H1 (cell line): ENCODE data around the gene UBR3. TPM values are rescaled to one million over a fixed set of nuclear protein-coding genes. Genes with fewer than 3 reads are reported as not detected.

Experiments used
- CTCF ChIA-PET: fragments of 300-600 bp; sonication (Branson Sonifier 250); formaldehyde crosslinking; loops from one replicate; lab custom pipeline; 2021; ENCODE audit not compliant: partially characterized antibody; lab: Charles Lee
- POLR2A ChIA-PET: fragments of 300-600 bp; sonication (Branson Sonifier 250); formaldehyde crosslinking; loops from one replicate; lab custom pipeline; 2021; ENCODE audit warnings: inconsistent platforms; ENCODE audit not compliant: partially characterized antibody; lab: Charles Lee
- DNase-seq, 2 experiments: peaks; one replicate each; pipeline versions ENCODE4 v3.0.0 to v3.0.0-alpha.2; 2010 to 2022; ENCODE audit warnings: low spot score in 2 of 2, low read depth in 1 of 2, mixed read lengths in 1 of 2
- FAIRE-seq: peaks from 2 replicates; lab custom pipeline; 2011; peaks lifted over from hg19 to GRCh38; lab: Jason Lieb, UNC
- H2AFZ ChIP-seq: 2 replicates; pipeline ENCODE4 v1.8.1; 2012; ENCODE audit warnings: low read length, inconsistent platforms
- H2AK5ac ChIP-seq: 2 replicates; pipeline ENCODE4 v1.6.1; 2013; ENCODE audit warnings: low read depth, low read length
- H2BK120ac ChIP-seq: replicated peaks from 2 replicates; pipeline ENCODE3; 2013; ENCODE audit warnings: low read depth, low read length, inconsistent platforms
- H2BK12ac ChIP-seq: 2 replicates; pipeline ENCODE4 v1.6.1; 2013; ENCODE audit warnings: low read depth, low read length
- H2BK15ac ChIP-seq: 2 replicates; pipeline ENCODE4 v1.6.1; 2013; ENCODE audit warnings: low read length
- H2BK20ac ChIP-seq: 2 replicates; pipeline ENCODE4 v1.6.1; 2013; ENCODE audit warnings: low read length
- H2BK5ac ChIP-seq: 2 replicates; pipeline ENCODE4 v1.6.1; 2013; ENCODE audit warnings: low read depth, low read length
- H3K14ac ChIP-seq: 2 replicates; pipeline ENCODE4 v1.6.1; 2013; ENCODE audit warnings: inconsistent platforms; ENCODE audit not compliant: insufficient read length
- H3K18ac ChIP-seq: 2 replicates; pipeline ENCODE4 v1.6.1; 2013; ENCODE audit warnings: low read length; ENCODE audit errors: extremely low read depth
- H3K23ac ChIP-seq: 2 replicates; pipeline ENCODE4 v1.6.1; 2013; ENCODE audit warnings: inconsistent platforms; ENCODE audit not compliant: insufficient read length
- H3K23me2 ChIP-seq: 2 replicates; pipeline ENCODE4 v1.6.1; 2013; ENCODE audit warnings: low read depth, low read length
- H3K27ac ChIP-seq: 2 replicates; pipeline ENCODE4 v1.6.1; 2011; ENCODE audit warnings: low read depth, low read length, inconsistent platforms
- H3K27me3 ChIP-seq, 4 experiments: replicated peaks in 1 of 4; 1 replicate in 1 of 4; 2 replicates in 3 of 4; pipeline versions ENCODE4 v1.6.1 to v1.8.1; 2011 to 2013; ENCODE audit warnings: low read length in 3 of 4, mild to moderate bottlenecking in 3 of 4, inconsistent platforms in 2 of 4, mixed read lengths in 2 of 4, moderate library complexity in 1 of 4; ENCODE audit not compliant: control insufficient read depth in 3 of 4, insufficient read depth in 3 of 4; ENCODE audit errors: extremely low read depth in 1 of 4
- H3K36me3 ChIP-seq, 4 experiments: 2 replicates each; pipeline versions ENCODE4 v1.6.1 to v1.8.1; 2011 to 2013; ENCODE audit warnings: mild to moderate bottlenecking in 4 of 4, low read length in 3 of 4, moderate library complexity in 2 of 4, control low read depth in 1 of 4, inconsistent platforms in 1 of 4; ENCODE audit not compliant: insufficient read depth in 4 of 4, control insufficient read depth in 2 of 4
- H3K4ac ChIP-seq: replicated peaks from 2 replicates; pipeline ENCODE3; 2013; ENCODE audit warnings: low read length, low read depth, mixed read lengths, inconsistent platforms; ENCODE audit not compliant: insufficient read length
- H3K4me1 ChIP-seq, 4 experiments: replicated peaks in 1 of 4; 1 replicate in 1 of 4; 2 replicates in 3 of 4; pipeline versions ENCODE4 v1.6.1 to v1.8.1; 2011 to 2013; ENCODE audit warnings: low read length in 3 of 4, inconsistent platforms in 2 of 4, mixed read lengths in 1 of 4; ENCODE audit not compliant: insufficient read depth in 4 of 4, control insufficient read depth in 3 of 4
- H3K4me2 ChIP-seq, 2 experiments: 2 replicates each; pipeline versions ENCODE4 v1.6.1 to v1.8.1; 2011 to 2013; ENCODE audit warnings: low read depth in 2 of 2, low read length in 2 of 2, control low read depth in 1 of 2, inconsistent platforms in 1 of 2, mild to moderate bottlenecking in 1 of 2; ENCODE audit not compliant: insufficient read depth in 1 of 2
- H3K4me3 ChIP-seq, 4 experiments: fragments of 200-600, 300-600 bp in 1 of 4; sonication (generic), shearing (Covaris generic), sonication (Bioruptor Twin) in 1 of 4; 2 replicates each; pipeline versions ENCODE4 v1.5.1 to v1.8.1; 2011 to 2016; ENCODE audit warnings: low read length in 4 of 4, low read depth in 3 of 4, control low read depth in 2 of 4, inconsistent platforms in 2 of 4, mild to moderate bottlenecking in 2 of 4, mixed read lengths in 1 of 4, moderate library complexity in 1 of 4; ENCODE audit not compliant: insufficient read depth in 2 of 4; ENCODE audit errors: extremely low read depth in 1 of 4
- H3K56ac ChIP-seq: replicated peaks from 2 replicates; pipeline ENCODE3; 2013; ENCODE audit warnings: low read depth, mild to moderate bottlenecking, mixed read lengths, low read length, inconsistent platforms; ENCODE audit not compliant: insufficient read length
- H3K79me1 ChIP-seq: 2 replicates; pipeline ENCODE4 v1.6.1; 2013; ENCODE audit warnings: low read depth, low read length, control low read depth
- H3K79me2 ChIP-seq, 2 experiments: 2 replicates each; pipeline versions ENCODE4 v1.6.1 to v1.8.1; 2012 to 2013; ENCODE audit warnings: low read length in 2 of 2, mild to moderate bottlenecking in 2 of 2, inconsistent platforms in 1 of 2; ENCODE audit not compliant: insufficient read depth in 2 of 2, control insufficient read depth in 1 of 2
- H3K9ac ChIP-seq, 4 experiments: replicated peaks in 1 of 4; 1 replicate in 1 of 4; 2 replicates in 3 of 4; pipeline versions ENCODE4 v1.6.1 to v1.8.1; 2011 to 2013; ENCODE audit warnings: low read depth in 3 of 4, low read length in 3 of 4, control low read depth in 2 of 4, mild to moderate bottlenecking in 2 of 4, moderate library complexity in 2 of 4, inconsistent platforms in 1 of 4; ENCODE audit errors: extremely low read depth in 1 of 4
- H3K9me3 ChIP-seq, 2 experiments: 2 replicates each; pipeline versions ENCODE4 v1.6.1 to v1.8.1; 2012 to 2013; ENCODE audit warnings: mild to moderate bottlenecking in 2 of 2, moderate library complexity in 2 of 2, control low read depth in 1 of 2, inconsistent platforms in 1 of 2, low read depth in 1 of 2, low read length in 1 of 2, mixed read lengths in 1 of 2; ENCODE audit not compliant: insufficient read depth in 2 of 2
- H4K20me1 ChIP-seq, 2 experiments: replicated peaks in 1 of 2; 2 replicates each; pipeline versions ENCODE3 to v1.8.1; 2011 to 2013; ENCODE audit warnings: inconsistent platforms in 2 of 2, low read length in 2 of 2, mild to moderate bottlenecking in 1 of 2; ENCODE audit not compliant: insufficient read depth in 2 of 2, control insufficient read depth in 1 of 2
- H4K5ac ChIP-seq: 2 replicates; pipeline ENCODE4 v1.6.1; 2013; ENCODE audit warnings: low read length, low read depth, mixed read lengths, inconsistent platforms; ENCODE audit not compliant: insufficient read length
- H4K8ac ChIP-seq: 2 replicates; pipeline ENCODE4 v1.8.0; 2013; ENCODE audit warnings: mild to moderate bottlenecking, moderate library complexity, low read length, inconsistent platforms; ENCODE audit not compliant: insufficient read depth; ENCODE audit errors: extremely low read depth
- H4K91ac ChIP-seq: replicated peaks from 2 replicates; pipeline ENCODE3; 2013; ENCODE audit warnings: low read length, mixed read lengths, inconsistent platforms; ENCODE audit not compliant: insufficient read length
- ATF2 ChIP-seq: IDR thresholded peaks from 2 replicates; pipeline ENCODE4 v1.6.1; 2012; ENCODE audit warnings: low read length, inconsistent platforms
- CHD1 ChIP-seq: IDR thresholded peaks from 2 replicates; pipeline ENCODE4 v1.6.1; 2012; ENCODE audit warnings: low read depth, low read length, improper control_type of control experiment
- CHD2 ChIP-seq: IDR thresholded peaks from 2 replicates; pipeline ENCODE4 v1.6.1; 2012; ENCODE audit warnings: low read length, improper control_type of control experiment
- GABPA ChIP-seq: IDR thresholded peaks from 2 replicates; pipeline ENCODE4 v1.6.1; 2011; ENCODE audit warnings: mild to moderate bottlenecking, low read length, moderate library complexity, borderline replicate concordance; ENCODE audit not compliant: insufficient read depth
- GTF2F1 ChIP-seq: IDR thresholded peaks from 2 replicates; pipeline ENCODE4 v1.6.1; 2012; ENCODE audit warnings: low read depth, low read length, improper control_type of control experiment, borderline replicate concordance
- NANOG ChIP-seq: IDR thresholded peaks from 2 replicates; pipeline ENCODE4 v1.6.1; 2011; ENCODE audit warnings: low read length, low read depth, mild to moderate bottlenecking, inconsistent platforms; ENCODE audit not compliant: insufficient read depth, poor library complexity, severe bottlenecking
- SP1 ChIP-seq: IDR thresholded peaks from 2 replicates; pipeline ENCODE4 v1.6.1; 2011; ENCODE audit warnings: low read depth, low read length
- SUZ12 ChIP-seq: fragments of 200-600 bp; sonication (generic); IDR thresholded peaks from 2 replicates; pipeline ENCODE4 v1.6.1; 2012; ENCODE audit warnings: mild to moderate bottlenecking, inconsistent platforms, low read length, moderate library complexity, mixed read lengths
- TBP ChIP-seq: IDR thresholded peaks from 2 replicates; pipeline ENCODE4 v1.6.1; 2011; ENCODE audit warnings: low read depth, low read length, improper control_type of control experiment
- TCF12 ChIP-seq: IDR thresholded peaks from 2 replicates; pipeline ENCODE4 v1.6.1; 2011; ENCODE audit warnings: low read depth, mild to moderate bottlenecking, low read length
- polyA plus RNA-seq, 7 experiments: library from polyadenylated mRNA; depleted of rRNA in 3 of 7; stranded (reverse) in 5 of 7; unstranded in 2 of 7; fragments of >200 nt in 5 of 7; fragments of 200-250 nt in 2 of 7; gene quantifications; 1 replicate in 5 of 7; 2 replicates in 1 of 7; 4 replicates in 1 of 7; pipeline versions ENCODE4 v1.2.1 to v1.2.3, GENCODE V29; 2011 to 2013; ENCODE audit warnings: missing spikeins in 2 of 7, mixed read lengths in 2 of 7
- total RNA-seq: library from RNA; stranded (reverse); fragmentation: NEBNext Ultra II Directional; extraction: Animal tissue kit (Norgen Biotek cat#: 25700); gene quantifications from 2 replicates; pipeline ENCODE4 v1.2.1, GENCODE V29; 2021
- TF ChIP-seq, protein P1 (sequence below), 3 experiments: IDR thresholded peaks; 1 replicate in 2 of 3; 2 replicates in 1 of 3; pipeline versions ENCODE4 v1.5.1 to v1.6.1; 2011; ENCODE audit warnings: low read length in 3 of 3, mild to moderate bottlenecking in 3 of 3, inconsistent platforms in 2 of 3, low read depth in 1 of 3, moderate library complexity in 1 of 3; ENCODE audit not compliant: insufficient read depth in 1 of 3; ENCODE audit errors: control extremely low read depth in 1 of 3

UBR3 gene
- total and polyA plus RNA-seq, 2 of the 8 experiments (the other 6 are each of a cell fraction or from before 2014, with no cell fraction given): 3.7 to 17.7 TPM

DNA sequence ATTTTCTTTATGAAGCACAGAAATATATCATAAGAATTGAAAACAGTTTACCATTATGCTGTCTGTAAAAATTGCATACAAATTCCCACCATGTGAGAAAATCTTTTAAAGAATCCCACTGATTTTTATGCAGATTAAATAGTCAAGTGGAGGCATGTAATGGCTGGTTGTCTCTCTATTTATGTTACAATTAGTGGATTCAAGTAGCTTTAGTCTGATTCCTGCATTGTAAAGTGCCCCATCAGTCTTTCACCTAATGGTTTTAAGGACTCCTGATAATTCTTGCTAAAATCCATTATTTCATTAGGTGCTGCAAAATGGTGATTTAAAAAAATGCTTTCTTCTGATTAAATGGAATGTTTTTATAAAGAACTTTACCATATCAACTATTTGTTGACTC lies 202.3 kb downstream of the UBR3 start:
- Histone ChIP-seq H3K23ac (no peak overlapping the region), H3K56ac (no peak overlapping the region), H3K36me3 (peaks cover 0 to 9% (median 2%) of the 10 kb centered on the region in 4 experiments; a peak in 2 of 8 replicates), H3K9ac (no peak overlapping the region), H3K4me1 (peaks cover 0 to 10% (median 2%) of the 10 kb centered on the region in 4 experiments; a peak in 2 of 7 replicates), H3K4ac (no peak overlapping the region), H2BK12ac (no peak overlapping the region), H3K14ac (no peak overlapping the region), H3K27me3 (no peaks in the 10 kb centered on the region), H2AK5ac (no peak overlapping the region), H2BK15ac (no peak overlapping the region), H3K79me1 (no peaks in the 10 kb centered on the region), H3K23me2 (no peaks in the 10 kb centered on the region), H3K4me2 (no peak overlapping the region), H4K8ac (no peak overlapping the region), H3K27ac (no peak overlapping the region), H4K5ac (no peak overlapping the region), H2AFZ (no peak overlapping the region), H3K79me2 (no peaks in the 10 kb centered on the region), H3K4me3 (no peak overlapping the region), H2BK20ac (no peak overlapping the region), H4K20me1 (no peaks in the 10 kb centered on the region), H2BK120ac (no peak overlapping the region), H3K18ac (no peak overlapping the region), H2BK5ac (no peak overlapping the region), H3K9me3 (peaks cover 0 to 10% of the 10 kb centered on the region in 2 experiments; a peak in 2 of 4 replicates), H4K91ac (no peak overlapping the region)
- DNase-seq (no peak), FAIRE-seq (no peak)
- POLR2A ChIA-PET: interaction anchor here (0.9 kb wide), 1 partner anchor 12 kb away, joined by 3 read pairs; no protein-coding TSS in a partner anchor
- CTCF ChIA-PET: no interaction called here
- TF ChIP-seq NANOG: no peak
- TF ChIP-seq SUZ12: no peak
- TF ChIP-seq TCF12: no peak
- TF ChIP-seq GABPA: no peak
- no peak for TF ChIP-seq TBP
- TF ChIP-seq GTF2F1: no peak
- TF ChIP-seq, protein P1, sequence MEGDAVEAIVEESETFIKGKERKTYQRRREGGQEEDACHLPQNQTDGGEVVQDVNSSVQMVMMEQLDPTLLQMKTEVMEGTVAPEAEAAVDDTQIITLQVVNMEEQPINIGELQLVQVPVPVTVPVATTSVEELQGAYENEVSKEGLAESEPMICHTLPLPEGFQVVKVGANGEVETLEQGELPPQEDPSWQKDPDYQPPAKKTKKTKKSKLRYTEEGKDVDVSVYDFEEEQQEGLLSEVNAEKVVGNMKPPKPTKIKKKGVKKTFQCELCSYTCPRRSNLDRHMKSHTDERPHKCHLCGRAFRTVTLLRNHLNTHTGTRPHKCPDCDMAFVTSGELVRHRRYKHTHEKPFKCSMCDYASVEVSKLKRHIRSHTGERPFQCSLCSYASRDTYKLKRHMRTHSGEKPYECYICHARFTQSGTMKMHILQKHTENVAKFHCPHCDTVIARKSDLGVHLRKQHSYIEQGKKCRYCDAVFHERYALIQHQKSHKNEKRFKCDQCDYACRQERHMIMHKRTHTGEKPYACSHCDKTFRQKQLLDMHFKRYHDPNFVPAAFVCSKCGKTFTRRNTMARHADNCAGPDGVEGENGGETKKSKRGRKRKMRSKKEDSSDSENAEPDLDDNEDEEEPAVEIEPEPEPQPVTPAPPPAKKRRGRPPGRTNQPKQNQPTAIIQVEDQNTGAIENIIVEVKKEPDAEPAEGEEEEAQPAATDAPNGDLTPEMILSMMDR (IDR thresholded peaks at IDR 0.05; ENCODE audit: control extremely low read depth in 1 of 3, insufficient read depth in 1 of 3, low read depth in 1 of 3, low read length in 3 of 3): no peak
- TF ChIP-seq CHD2: no peak
- no peak for TF ChIP-seq SP1
- no peak for TF ChIP-seq CHD1
- no peak for TF ChIP-seq ATF2
